ENCODE results near the gene IFI27L1.

The IFI27L1 gene

GRCh38 chr14:94081386-94081820 is 293 bp downstream of the IFI27L1 start:
- no peak for DNase-seq

GRCh38 chr14:94087891-94088290 is 6.8 kb downstream of the IFI27L1 start:
- DNase-seq = no peak

GRCh38 chr14:94088516-94088915 is 7.4 kb downstream of the IFI27L1 start:
- DNase-seq = no peak

GRCh38 chr14:94089479-94089878 is 8.4 kb downstream of the IFI27L1 start:
- no peak for DNase-seq

GRCh38 chr14:94093418-94093817 is 12.3 kb downstream of the IFI27L1 start:
- no peak for DNase-seq

- DNase-seq = no peak
Measured at GRCh38 chr14:94097091-94097490, 16.0 kb downstream of the IFI27L1 start.

GRCh38 chr14:94098326-94098992 is 17.3 kb downstream of the IFI27L1 start:
- no peak for DNase-seq

GRCh38 chr14:94099006-94099405 is 17.9 kb downstream of the IFI27L1 start:
- no peak for DNase-seq

GRCh38 chr14:94100847-94101246 is 19.7 kb downstream of the IFI27L1 start:
- DNase-seq = no peak

- no peak for DNase-seq
Measured at GRCh38 chr14:94101748-94102147, 20.6 kb downstream of the IFI27L1 start.

GRCh38 chr14:94102768-94103482 is 21.8 kb downstream of the IFI27L1 start:
- no peak for DNase-seq

GRCh38 chr14:94103554-94104150 is 22.5 kb downstream of the IFI27L1 start:
- no peak for DNase-seq

- no peak for DNase-seq
Measured at GRCh38 chr14:94104731-94105130, 23.6 kb downstream of the IFI27L1 start.

- DNase-seq = no peak
Measured at GRCh38 chr14:94109915-94110250, 28.8 kb downstream of the IFI27L1 start.

GRCh38 chr14:94110552-94111181 is 29.6 kb downstream of the IFI27L1 start, which contains the start of gene IFI27:
IFI27 (plus strand) TSS chr14:94110736.
- no peak for DNase-seq

- DNase-seq = no peak
Measured at GRCh38 chr14:94111276-94112095, 30.4 kb downstream of the IFI27L1 start.

- DNase-seq = no peak
Measured at GRCh38 chr14:94112513-94113063, 31.5 kb downstream of the IFI27L1 start.

- no peak for DNase-seq
Measured at GRCh38 chr14:94113073-94113472, 32.0 kb downstream of the IFI27L1 start.

GRCh38 chr14:94113490-94113889 is 32.4 kb downstream of the IFI27L1 start:
- no peak for DNase-seq

- DNase-seq = no peak
Measured at GRCh38 chr14:94113908-94114588, 32.9 kb downstream of the IFI27L1 start.

GRCh38 chr14:94114589-94115057 is 33.5 kb downstream of the IFI27L1 start:
- no peak for DNase-seq
